ENCODE data around the gene NMNAT2. TPM values are rescaled to one million over a fixed set of nuclear protein-coding genes. Genes with fewer than 3 reads are reported as not detected.
"Not testable (repeated sequence)": the region's sequence is repeated elsewhere in the genome, so short reads cannot be mapped to it uniquely, and the experiment has no call there.

NMNAT2 gene
- total RNA-seq, 2 donors from 2014 or later, result 1.0 to 1.3 TPM

DNA sequence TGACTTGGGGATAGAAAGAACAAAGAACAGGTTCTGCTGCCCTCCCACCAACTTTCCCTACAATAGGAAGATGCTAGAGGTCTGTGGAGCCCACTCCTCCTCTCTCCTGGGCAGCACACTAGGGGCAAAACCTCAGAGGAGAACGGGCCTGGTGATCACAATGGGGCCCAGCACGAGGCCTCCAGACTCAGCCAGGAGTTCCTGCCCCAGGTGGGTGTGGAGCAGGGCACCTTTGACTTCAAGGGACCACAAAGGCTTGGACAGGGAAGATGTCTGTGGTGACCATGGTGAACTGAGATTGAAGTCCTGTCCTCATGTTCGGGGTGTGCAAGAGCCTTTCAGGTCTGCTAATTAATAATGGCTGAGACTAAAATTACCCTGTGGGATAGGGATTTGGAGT, 143.3 kb downstream of the NMNAT2 start:
- no peaks in the 10 kb centered on the region for H3K27me3 ChIP-seq
- H3K36me3 ChIP-seq (replicated peaks in 1 of 2; ENCODE audit: insufficient read depth in 1 of 2, low read depth in 2 of 2), result no peaks in the 10 kb centered on the region
- ATAC-seq, result no peak
- intact Hi-C loops (cut with DNase I), result loop anchor here (5.0 kb wide), 1 partner anchor 47 kb away; no protein-coding TSS in a partner anchor
- no peak overlapping the region for H3K4me3 ChIP-seq
- no peak for DNase-seq
- TF ChIP-seq, protein P1, sequence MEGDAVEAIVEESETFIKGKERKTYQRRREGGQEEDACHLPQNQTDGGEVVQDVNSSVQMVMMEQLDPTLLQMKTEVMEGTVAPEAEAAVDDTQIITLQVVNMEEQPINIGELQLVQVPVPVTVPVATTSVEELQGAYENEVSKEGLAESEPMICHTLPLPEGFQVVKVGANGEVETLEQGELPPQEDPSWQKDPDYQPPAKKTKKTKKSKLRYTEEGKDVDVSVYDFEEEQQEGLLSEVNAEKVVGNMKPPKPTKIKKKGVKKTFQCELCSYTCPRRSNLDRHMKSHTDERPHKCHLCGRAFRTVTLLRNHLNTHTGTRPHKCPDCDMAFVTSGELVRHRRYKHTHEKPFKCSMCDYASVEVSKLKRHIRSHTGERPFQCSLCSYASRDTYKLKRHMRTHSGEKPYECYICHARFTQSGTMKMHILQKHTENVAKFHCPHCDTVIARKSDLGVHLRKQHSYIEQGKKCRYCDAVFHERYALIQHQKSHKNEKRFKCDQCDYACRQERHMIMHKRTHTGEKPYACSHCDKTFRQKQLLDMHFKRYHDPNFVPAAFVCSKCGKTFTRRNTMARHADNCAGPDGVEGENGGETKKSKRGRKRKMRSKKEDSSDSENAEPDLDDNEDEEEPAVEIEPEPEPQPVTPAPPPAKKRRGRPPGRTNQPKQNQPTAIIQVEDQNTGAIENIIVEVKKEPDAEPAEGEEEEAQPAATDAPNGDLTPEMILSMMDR (IDR thresholded peaks at IDR 0.05), result no peak
- TF ChIP-seq POLR2A (IDR thresholded peaks at IDR 0.05), result no peak
- 68 to 75% methylated on average over 3 of the region's 3 CpGs for whole genome bisulfite sequencing, 2 donors
- H3K27ac ChIP-seq, result no peak overlapping the region
- no peaks in the 10 kb centered on the region for H3K9me3 ChIP-seq
- no peaks in the 10 kb centered on the region for H3K4me1 ChIP-seq

DNA sequence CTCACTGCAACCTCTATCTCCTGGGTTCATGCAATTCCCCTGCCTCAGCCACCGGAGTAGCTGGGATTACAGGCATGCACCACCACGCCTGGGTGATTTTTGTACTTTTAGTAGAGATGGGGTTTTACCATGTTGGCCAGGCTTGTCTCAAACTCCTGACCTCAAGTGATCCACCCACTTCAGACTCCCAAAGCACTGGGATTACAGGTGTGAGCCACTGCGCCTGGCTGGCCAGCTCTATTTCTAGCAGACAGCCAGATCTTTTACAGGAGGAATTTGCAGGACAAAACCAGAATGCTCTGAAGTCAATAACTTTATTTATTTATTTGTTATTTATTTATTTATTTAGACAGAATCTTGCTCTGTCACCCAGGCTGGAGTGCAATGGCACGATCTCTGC, 144.2 kb downstream of the NMNAT2 start:
- DNase-seq; H3K4me1 ChIP-seq; H3K4me3 ChIP-seq; H3K9me3 ChIP-seq; H3K36me3 ChIP-seq (replicated peaks in 1 of 2; ENCODE audit: insufficient read depth in 1 of 2, low read depth in 2 of 2); intact Hi-C loops (cut with DNase I); ATAC-seq; H3K27me3 ChIP-seq; H3K27ac ChIP-seq: not testable (repeated sequence)
- WGBS, 2 donors, result 95 to 96% methylated on average over 4 of the region's 4 CpGs

DNA sequence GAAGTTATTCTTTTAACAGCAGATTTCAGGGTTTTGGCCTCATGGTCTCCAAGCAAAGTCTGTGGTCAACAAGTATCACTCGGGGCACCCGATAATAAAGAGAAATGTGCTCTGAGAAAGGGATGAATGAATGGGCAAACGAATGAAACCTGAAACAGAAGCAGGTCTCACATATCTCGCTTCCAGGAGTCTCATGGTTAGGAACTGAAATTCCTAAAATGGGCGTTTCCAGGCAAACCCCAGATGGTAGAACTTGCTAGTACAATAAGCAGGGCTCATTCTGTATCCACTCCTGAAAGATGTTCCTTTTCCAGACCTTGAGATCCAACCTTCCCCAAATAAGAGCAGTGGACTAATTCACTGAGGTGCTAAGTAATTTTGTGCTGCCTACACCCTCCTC, 144.9 kb downstream of the NMNAT2 start:
- Histone ChIP-seq H3K36me3 (replicated peaks in 1 of 2; ENCODE audit: insufficient read depth in 1 of 2, low read depth in 2 of 2) (no peaks in the 10 kb centered on the region), H3K27me3 (no peaks in the 10 kb centered on the region), H3K4me1 (no peaks in the 10 kb centered on the region), H3K4me3 (no peak overlapping the region), H3K9me3 (no peaks in the 10 kb centered on the region), H3K27ac (no peak overlapping the region)
- intact Hi-C loops (cut with DNase I), result no loop called here
- DNase-seq (no peak), ATAC-seq (no peak)
- TF ChIP-seq, protein P1 (IDR thresholded peaks at IDR 0.05), result no peak
- no peak for TF ChIP-seq POLR2A (IDR thresholded peaks at IDR 0.05)
- 74 to 85% methylated on average over 5 of the region's 5 CpGs for WGBS, 2 donors

DNA sequence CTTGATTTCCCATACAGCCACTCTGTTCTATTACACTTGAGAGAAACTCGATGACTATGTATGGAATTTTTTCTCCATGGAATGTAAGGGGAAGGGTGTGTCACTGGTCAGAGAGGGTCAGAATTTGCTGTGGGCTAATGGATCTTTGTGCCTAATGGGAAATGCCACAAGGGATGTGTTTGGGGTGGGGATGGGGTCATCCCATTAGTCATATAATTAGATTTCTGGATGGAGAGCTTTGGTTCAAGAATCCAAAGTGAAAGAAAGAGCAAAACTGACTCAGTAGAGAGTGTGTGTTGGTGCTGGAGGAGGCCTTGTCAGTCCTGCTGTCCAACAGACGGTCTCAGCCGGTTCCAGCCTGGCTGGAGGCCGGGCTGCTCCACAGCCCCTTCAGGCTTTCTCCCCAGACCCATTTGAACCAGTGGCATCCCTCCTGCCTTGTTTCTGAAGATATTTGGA, 145.8 kb downstream of the NMNAT2 start:
- DNase-seq (no peak), ATAC-seq (no peak)
- Histone ChIP-seq H3K9me3 (no peaks in the 10 kb centered on the region), H3K27me3 (no peaks in the 10 kb centered on the region), H3K4me1 (no peaks in the 10 kb centered on the region), H3K36me3 (replicated peaks in 1 of 2; ENCODE audit: insufficient read depth in 1 of 2, low read depth in 2 of 2) (no peaks in the 10 kb centered on the region), H3K4me3 (no peak overlapping the region), H3K27ac (no peak overlapping the region)
- TF ChIP-seq POLR2A (IDR thresholded peaks at IDR 0.05), result no peak
- TF ChIP-seq, protein P1 (IDR thresholded peaks at IDR 0.05), result no peak
- intact Hi-C loops (cut with DNase I), result no loop called here
- WGBS, 2 donors, result 78 to 82% methylated on average over 4 of the region's 4 CpGs

DNA sequence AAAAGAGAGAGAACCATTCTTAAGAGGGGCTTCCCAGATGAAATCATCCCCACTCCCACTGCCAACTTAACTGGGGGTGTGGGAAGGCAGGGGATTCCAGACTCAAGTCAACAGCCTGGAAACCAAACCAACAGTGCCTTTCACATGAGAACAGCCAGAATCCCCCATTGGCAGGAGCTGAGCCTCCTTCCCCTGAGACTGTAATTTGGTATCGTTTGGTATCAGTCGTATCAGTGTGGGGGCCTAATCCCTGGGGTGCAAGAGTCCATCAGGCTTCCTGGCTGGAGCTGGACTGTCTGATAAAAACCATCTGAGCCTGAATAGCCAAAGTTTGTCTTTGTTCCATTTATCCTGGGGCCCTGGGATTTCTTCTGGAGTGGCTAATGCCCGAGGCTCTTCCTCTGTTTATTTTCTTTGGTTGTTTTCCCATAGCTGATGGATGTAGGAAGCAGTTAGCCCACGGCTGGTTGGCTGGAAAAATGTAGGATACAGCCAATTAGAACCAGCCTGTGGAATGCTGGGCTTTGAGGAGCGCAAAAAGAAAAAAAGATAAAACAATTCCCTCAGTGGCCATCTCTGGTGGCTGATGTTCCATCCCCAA, 147.5 kb downstream of the NMNAT2 start:
- Histone ChIP-seq H3K27ac (no peak overlapping the region), H3K4me1 (no peaks in the 10 kb centered on the region), H3K27me3 (no peaks in the 10 kb centered on the region), H3K4me3 (no peak overlapping the region), H3K9me3 (no peaks in the 10 kb centered on the region), H3K36me3 (replicated peaks in 1 of 2; ENCODE audit: insufficient read depth in 1 of 2, low read depth in 2 of 2) (no peaks in the 10 kb centered on the region)
- intact Hi-C loops (cut with DNase I), result no loop called here
- ATAC-seq, result no peak
- TF ChIP-seq POLR2A (IDR thresholded peaks at IDR 0.05), result no peak
- TF ChIP-seq, protein P1 (IDR thresholded peaks at IDR 0.05), result no peak
- WGBS, 2 donors, result 34 to 58% methylated on average over 5 of the region's 5 CpGs
- DNase-seq, result no peak

All from body of pancreas (tissue), 4 donors.